GM21619 (cell line): ENCODE data around the gene SWI5.
"Not testable (repeated sequence)": the region's sequence is repeated elsewhere in the genome, so short reads cannot be mapped to it uniquely, and the experiment has no call there.

Experiments used
- ATAC-seq: cut with Tn5 transposase; IDR thresholded peaks from one replicate; pipeline ENCODE4 v1.9.1; 2021; ENCODE audit not compliant: unreplicated experiment

The SWI5 gene

GRCh38 chr9:128276008-128276573 lies at the start of gene SWI5:
SWI5 (plus strand) TSS chr9:128276276.
- peak; percentile 93 for ATAC-seq

GRCh38 chr9:128226412-128226801 lies 49.7 kb upstream of the SWI5 start:
- ATAC-seq: no peak

GRCh38 chr9:128230897-128231296 lies 45.2 kb upstream of the SWI5 start:
- ATAC-seq: not testable (repeated sequence)

- no peak for ATAC-seq
These were observed 44.2 kb upstream of the SWI5 start for GRCh38 chr9:128231638-128232527.

- ATAC-seq: no peak
These were observed 43.3 kb upstream of the SWI5 start for GRCh38 chr9:128232528-128233428.

- no peak for ATAC-seq
These were observed 42.2 kb upstream of the SWI5 start for GRCh38 chr9:128233817-128234406.

GRCh38 chr9:128242124-128242523 lies 34.0 kb upstream of the SWI5 start:
- no peak for ATAC-seq

- ATAC-seq: no peak
These were observed 33.3 kb upstream of the SWI5 start for GRCh38 chr9:128242828-128243214.

- ATAC-seq: no peak
These were observed 32.7 kb upstream of the SWI5 start for GRCh38 chr9:128243215-128244018.

GRCh38 chr9:128244091-128244836 lies 31.8 kb upstream of the SWI5 start:
- no peak for ATAC-seq

- ATAC-seq: no peak
These were observed 31.2 kb upstream of the SWI5 start for GRCh38 chr9:128244837-128245231.

GRCh38 chr9:128245421-128246151 lies 30.5 kb upstream of the SWI5 start:
- no peak for ATAC-seq

- no peak for ATAC-seq
These were observed 29.6 kb upstream of the SWI5 start for GRCh38 chr9:128246471-128246870.

GRCh38 chr9:128247226-128247803 lies 28.8 kb upstream of the SWI5 start:
- no peak for ATAC-seq

GRCh38 chr9:128249558-128249907 lies 26.5 kb upstream of the SWI5 start:
- ATAC-seq: no peak

GRCh38 chr9:128249908-128250838 lies 25.9 kb upstream of the SWI5 start:
- ATAC-seq: peak; percentile 78

GRCh38 chr9:128250839-128251731 lies 25.0 kb upstream of the SWI5 start:
- ATAC-seq: no peak
